Measurements from ENCODE around the gene MEPCE.

DNA sequence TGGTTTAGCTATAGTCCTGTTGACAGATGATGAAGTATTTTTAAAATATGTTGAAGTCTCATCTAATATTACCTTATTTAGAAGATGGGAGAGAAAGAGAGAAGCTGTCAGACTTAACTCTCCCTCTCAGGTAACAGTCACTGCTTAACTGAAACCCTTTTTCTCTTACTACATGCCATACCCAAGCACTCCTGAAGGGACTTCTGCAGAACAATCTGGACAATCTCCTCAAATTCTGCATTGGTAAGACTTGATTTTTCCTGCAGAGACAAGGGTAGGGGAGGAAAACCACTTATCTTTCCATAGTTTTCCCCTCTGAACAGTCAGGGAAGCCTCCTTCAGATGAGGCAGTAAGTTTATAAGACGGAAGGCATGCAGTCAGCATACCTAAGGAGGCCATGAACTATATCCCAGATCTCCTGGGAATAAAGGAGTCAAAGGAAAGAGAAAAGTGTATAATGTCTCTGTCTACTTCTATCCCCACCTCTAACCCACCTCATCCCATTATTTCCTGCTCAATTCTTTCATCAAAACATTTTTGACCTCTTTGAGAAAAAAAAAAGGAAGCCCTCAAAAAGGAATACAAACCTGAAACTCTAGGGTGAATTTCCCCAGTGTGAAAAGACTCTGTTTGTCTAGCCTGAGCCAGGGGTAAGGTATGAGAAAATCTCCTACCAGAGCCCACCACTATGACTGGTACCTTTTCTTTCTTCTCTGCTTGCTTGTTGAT, 10.5 kb upstream of the MEPCE start:
- TF ChIP-seq, protein P1, sequence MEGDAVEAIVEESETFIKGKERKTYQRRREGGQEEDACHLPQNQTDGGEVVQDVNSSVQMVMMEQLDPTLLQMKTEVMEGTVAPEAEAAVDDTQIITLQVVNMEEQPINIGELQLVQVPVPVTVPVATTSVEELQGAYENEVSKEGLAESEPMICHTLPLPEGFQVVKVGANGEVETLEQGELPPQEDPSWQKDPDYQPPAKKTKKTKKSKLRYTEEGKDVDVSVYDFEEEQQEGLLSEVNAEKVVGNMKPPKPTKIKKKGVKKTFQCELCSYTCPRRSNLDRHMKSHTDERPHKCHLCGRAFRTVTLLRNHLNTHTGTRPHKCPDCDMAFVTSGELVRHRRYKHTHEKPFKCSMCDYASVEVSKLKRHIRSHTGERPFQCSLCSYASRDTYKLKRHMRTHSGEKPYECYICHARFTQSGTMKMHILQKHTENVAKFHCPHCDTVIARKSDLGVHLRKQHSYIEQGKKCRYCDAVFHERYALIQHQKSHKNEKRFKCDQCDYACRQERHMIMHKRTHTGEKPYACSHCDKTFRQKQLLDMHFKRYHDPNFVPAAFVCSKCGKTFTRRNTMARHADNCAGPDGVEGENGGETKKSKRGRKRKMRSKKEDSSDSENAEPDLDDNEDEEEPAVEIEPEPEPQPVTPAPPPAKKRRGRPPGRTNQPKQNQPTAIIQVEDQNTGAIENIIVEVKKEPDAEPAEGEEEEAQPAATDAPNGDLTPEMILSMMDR (conservative IDR thresholded peaks at IDR 0.05 in 1 of 2, IDR thresholded peaks at IDR 0.05 in 1 of 2; ENCODE audit: extremely low read depth in 1 of 2, insufficient read depth in 1 of 2, low read depth in 1 of 2, low read length in 2 of 2): no peak
- TF ChIP-seq EZH2 (IDR thresholded peaks at IDR 0.05; ENCODE audit: borderline replicate concordance, low read length): no peak

Data from mammary epithelial cell (primary cell).